Measurements from ENCODE around the gene FXYD3. TPM values are rescaled to one million over a fixed set of nuclear protein-coding genes. Genes with fewer than 3 reads are reported as not detected.

Gene FXYD3
- total RNA-seq, 1 donor from 2014 or later = not detected

GRCh38 chr19:35085947-35086346 lies 29.7 kb upstream of the FXYD3 start:
- no peak overlapping the region for H3K4me3 ChIP-seq (ENCODE audit: low read depth, low read length)
- no peak for TF ChIP-seq CTCF (conservative IDR thresholded peaks at IDR 0.05; ENCODE audit: low read depth, low read length)
- no peak for DNase-seq (ENCODE audit: low read depth)

GRCh38 chr19:35086455-35086854 lies 29.2 kb upstream of the FXYD3 start:
- no peak for TF ChIP-seq CTCF (conservative IDR thresholded peaks at IDR 0.05; ENCODE audit: low read depth, low read length)
- no peak overlapping the region for H3K4me3 ChIP-seq (ENCODE audit: low read depth, low read length)
- no peak for DNase-seq (ENCODE audit: low read depth)

GRCh38 chr19:35087393-35087792 lies 28.2 kb upstream of the FXYD3 start:
- H3K4me3 ChIP-seq (ENCODE audit: low read depth, low read length) = no peak overlapping the region
- DNase-seq (ENCODE audit: low read depth) = no peak
- TF ChIP-seq CTCF (conservative IDR thresholded peaks at IDR 0.05; ENCODE audit: low read depth, low read length) = no peak

GRCh38 chr19:35088131-35088913 lies 27.3 kb upstream of the FXYD3 start:
- no peak for DNase-seq (ENCODE audit: low read depth)
- H3K4me3 ChIP-seq (ENCODE audit: low read depth, low read length) = no peak overlapping the region
- TF ChIP-seq CTCF (conservative IDR thresholded peaks at IDR 0.05; ENCODE audit: low read depth, low read length) = no peak

- TF ChIP-seq CTCF (conservative IDR thresholded peaks at IDR 0.05; ENCODE audit: low read depth, low read length) = no peak
- no peak overlapping the region for H3K4me3 ChIP-seq (ENCODE audit: low read depth, low read length)
- no peak for DNase-seq (ENCODE audit: low read depth)
These were observed 26.1 kb upstream of the FXYD3 start for GRCh38 chr19:35089554-35089953.

GRCh38 chr19:35090160-35090505 lies 25.5 kb upstream of the FXYD3 start:
- H3K4me3 ChIP-seq (ENCODE audit: low read depth, low read length) = no peak overlapping the region
- DNase-seq (ENCODE audit: low read depth) = no peak
- TF ChIP-seq CTCF (conservative IDR thresholded peaks at IDR 0.05; ENCODE audit: low read depth, low read length) = no peak
